ENCODE results near the gene CUL3.
"Not testable (repeated sequence)": the region's sequence is repeated elsewhere in the genome, so short reads cannot be mapped to it uniquely, and the experiment has no call there.

Gene CUL3

GRCh38 chr2:224538561-224539138 lies 46.5 kb downstream of the CUL3 start:
- no peak for DNase-seq (ENCODE audit: low spot score)

DNA sequence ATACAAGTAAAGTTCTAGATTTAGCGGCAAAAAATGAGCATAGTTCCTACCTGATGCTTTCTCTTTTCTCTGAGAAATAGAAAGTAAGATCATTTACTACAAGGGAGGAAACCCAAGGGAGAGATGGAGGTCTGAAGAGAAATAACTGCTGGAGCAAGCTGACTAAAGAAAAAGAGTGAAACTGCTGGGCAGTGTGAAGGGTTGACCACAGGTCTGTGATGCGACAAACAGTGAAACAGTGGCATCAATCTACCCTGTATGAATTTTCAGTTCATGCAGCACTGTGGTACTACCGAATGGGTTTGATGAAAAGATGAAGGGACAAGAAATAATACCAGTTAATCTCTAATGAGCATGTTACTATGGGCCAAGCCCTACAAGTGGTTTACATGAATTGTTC lies 52.2 kb downstream of the CUL3 start:
- DNase-seq (ENCODE audit: low spot score): no peak

DNA sequence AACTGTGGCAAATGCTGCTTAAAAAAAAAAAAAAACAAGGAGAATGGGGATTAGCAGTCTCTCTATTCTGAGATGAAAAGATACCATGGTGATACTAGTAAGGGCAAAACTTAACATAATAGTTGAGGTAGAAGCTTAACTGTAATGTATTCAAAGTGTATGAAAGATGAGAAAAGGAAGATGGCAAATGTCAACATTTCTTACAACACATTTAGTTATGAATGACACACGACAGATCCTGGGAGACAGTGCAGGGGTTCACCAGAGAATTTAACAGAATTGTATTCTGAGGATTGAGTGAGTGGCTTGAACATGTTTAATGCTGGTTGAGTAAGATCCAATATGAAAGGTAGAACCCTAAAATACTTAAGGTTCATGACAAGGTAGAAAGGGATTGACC lies 52.7 kb downstream of the CUL3 start:
- no peak for DNase-seq (ENCODE audit: low spot score)

GRCh38 chr2:224528171-224528570 lies 57.0 kb downstream of the CUL3 start:
- no peak for DNase-seq (ENCODE audit: low spot score)

GRCh38 chr2:224525774-224526173 lies 59.4 kb downstream of the CUL3 start:
- DNase-seq (ENCODE audit: low spot score): no peak

DNA sequence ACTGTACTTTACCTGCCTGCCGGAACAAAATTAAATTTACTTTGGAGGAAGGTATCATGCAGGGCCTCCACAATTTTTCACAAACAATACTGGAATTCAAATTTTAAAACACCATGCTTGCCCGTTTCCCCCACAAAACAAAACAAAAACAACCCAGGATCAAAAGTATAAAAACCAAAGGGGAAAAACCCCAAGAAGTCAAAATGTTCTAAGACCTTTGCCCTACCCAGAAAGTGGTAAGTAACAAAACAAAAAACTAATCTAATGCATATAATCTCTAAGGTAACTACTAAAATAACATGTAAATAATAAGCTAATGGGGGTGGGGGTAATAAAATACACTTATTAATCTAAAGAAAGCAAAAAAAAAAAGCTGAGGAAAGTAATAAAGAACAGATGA lies 60.5 kb downstream of the CUL3 start:
- no peak for DNase-seq (ENCODE audit: low spot score)

GRCh38 chr2:224523626-224524577 lies 61.3 kb downstream of the CUL3 start:
- no peak for DNase-seq (ENCODE audit: low spot score)

- not testable (repeated sequence) for DNase-seq (ENCODE audit: low spot score)
These were observed 62.7 kb downstream of the CUL3 start for GRCh38 chr2:224522483-224522882.

DNA sequence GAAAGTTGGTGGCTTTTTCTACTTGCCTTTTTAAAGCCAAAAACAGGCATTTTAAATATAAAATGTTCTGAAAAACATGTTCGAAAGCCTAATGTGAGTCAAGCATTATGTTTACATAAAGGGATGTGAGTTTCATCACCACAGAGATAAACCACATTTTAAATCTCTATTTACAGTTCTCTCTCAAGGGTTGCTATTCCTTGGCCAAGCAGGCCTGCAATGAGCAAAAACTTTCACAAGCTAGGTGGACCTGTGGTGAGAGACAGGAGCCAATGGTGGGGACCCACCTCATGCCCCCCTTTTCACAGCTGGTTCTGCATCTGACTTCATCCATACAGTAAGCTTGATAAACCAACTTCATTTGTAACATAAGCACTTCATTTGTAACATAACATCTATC lies 65.1 kb downstream of the CUL3 start:
- no peak for DNase-seq (ENCODE audit: low spot score)

GRCh38 chr2:224518806-224519580 lies 66.2 kb downstream of the CUL3 start:
- DNase-seq (ENCODE audit: low spot score): no peak

- DNase-seq (ENCODE audit: low spot score): no peak
These were observed 67.2 kb downstream of the CUL3 start for GRCh38 chr2:224517963-224518362.

- DNase-seq (ENCODE audit: low spot score): not testable (repeated sequence)
These were observed 68.8 kb downstream of the CUL3 start for GRCh38 chr2:224516393-224516792.

DNA sequence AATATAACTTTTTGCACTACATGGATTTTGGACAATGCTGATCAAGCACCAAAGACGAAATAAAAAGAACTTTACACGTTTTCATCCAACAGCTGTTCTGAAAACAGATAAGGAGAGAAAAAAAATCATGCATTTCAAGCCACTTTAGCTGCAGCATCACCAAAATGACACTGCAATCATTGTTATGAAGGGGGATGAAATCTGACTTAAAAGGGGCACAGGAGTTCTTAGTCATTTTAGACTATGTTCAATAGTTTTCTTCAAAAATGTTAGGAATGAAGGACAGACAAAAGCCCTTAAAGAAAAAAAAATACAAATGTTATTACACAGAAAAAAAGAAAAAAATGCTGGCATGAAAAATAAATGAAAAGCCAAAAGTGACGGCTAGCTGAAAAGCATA lies 71.2 kb downstream of the CUL3 start:
- no peak for DNase-seq (ENCODE audit: low spot score)

DNA sequence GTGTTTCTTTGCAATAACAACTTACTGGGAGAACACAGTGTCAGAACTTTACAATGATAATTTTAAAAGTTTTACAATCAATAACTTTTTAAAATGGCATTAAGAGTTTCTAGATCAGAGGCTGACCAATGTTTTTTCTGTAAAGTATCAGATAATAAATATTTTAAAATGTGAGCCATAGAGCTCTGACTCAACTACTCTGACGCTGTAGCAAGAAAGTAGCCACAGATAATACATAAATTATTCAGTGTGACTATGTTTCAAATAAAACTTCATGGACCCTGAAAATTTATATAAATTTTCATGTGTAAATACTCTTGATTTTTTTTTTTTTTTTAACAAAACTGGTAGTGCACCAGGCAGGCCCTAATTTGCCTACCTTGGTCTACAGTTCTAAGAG lies 77.4 kb downstream of the CUL3 start:
- DNase-seq (ENCODE audit: low spot score): no peak

GRCh38 chr2:224506494-224506893 lies 78.7 kb downstream of the CUL3 start:
- no peak for DNase-seq (ENCODE audit: low spot score)

DNA sequence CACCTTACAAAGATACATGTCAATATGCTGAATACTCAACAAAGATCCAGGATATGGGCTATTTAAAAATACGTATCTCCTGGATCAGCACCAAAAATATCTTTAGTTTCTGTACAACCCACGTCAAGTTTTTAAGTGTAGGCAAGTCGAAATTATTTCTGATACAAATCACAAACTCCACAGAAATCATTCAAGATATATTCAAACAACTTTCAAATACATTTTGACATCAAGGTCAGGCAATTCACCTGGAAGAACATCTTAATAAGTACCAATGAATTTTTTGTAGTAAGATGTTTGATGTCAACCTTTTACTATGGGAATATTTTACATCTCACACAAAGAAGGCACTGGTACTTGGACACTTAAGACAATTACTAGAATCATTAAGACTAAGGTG lies 86.2 kb downstream of the CUL3 start:
- no peak for DNase-seq (ENCODE audit: low spot score)

DNA sequence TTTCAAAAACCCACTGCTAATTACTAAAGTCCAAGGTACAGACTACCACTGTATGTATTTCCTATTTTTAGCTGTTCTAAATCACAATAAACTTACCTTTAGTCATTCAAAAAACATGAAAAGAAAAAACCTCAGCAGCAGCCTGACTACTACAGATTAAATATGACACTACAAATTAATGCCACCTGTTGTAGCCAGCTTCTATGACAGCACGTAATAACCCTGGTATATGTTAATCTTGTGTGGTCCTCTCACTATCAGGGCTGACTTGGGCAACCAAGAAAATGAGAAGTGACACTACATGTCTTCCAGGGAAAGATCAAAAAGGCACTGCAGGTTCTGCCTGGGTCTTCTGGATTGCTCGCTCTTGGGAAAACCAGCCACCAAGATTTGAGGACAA lies 92.6 kb downstream of the CUL3 start:
- no peak for DNase-seq (ENCODE audit: low spot score)

DNA sequence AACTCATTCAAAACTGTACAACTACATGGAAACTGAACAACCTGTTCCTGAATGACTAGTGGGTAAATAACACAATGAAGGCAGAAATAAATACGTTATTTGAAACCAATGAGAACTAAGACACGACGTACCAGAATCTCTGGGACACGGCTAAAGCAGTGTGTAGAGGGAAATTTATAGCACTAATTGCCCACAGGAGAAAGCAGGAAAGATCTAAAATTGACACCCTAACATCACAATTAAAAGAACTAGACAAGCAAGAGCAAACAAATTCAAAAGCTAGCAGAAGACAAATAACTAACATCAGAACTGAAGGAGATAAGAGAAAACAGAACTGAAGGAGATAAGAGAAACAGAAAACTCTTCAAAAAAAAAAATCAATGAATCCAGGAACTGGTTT lies 97.2 kb downstream of the CUL3 start:
- not testable (repeated sequence) for DNase-seq (ENCODE audit: low spot score)

GRCh38 chr2:224485081-224486014 lies 99.8 kb downstream of the CUL3 start:
- peak; percentile 11 for DNase-seq (ENCODE audit: low spot score)

GRCh38 chr2:224479826-224480225 lies 105.3 kb downstream of the CUL3 start:
- DNase-seq (ENCODE audit: low spot score): no peak

- no peak for DNase-seq (ENCODE audit: low spot score)
These were observed 112.3 kb downstream of the CUL3 start for GRCh38 chr2:224472827-224473226.

- DNase-seq (ENCODE audit: low spot score): no peak
These were observed 113.0 kb downstream of the CUL3 start for GRCh38 chr2:224472137-224472536.

Data from iPS-NIHi11 (cell line).